Osteoblast (primary cell): ENCODE data around the gene GLB1L3. TPM values are rescaled to one million over a fixed set of nuclear protein-coding genes. Genes with fewer than 3 reads are reported as not detected.

ENCODE experiments used
- DNase-seq: peaks from one replicate; pipeline ENCODE4 v3.0.0; 2011; ENCODE audit warnings: low spot score, mixed read lengths; ENCODE audit not compliant: insufficient read length; ENCODE audit errors: missing footprints
- H2AFZ ChIP-seq: 2 replicates; pipeline ENCODE4 v1.6.0; 2011; ENCODE audit warnings: mild to moderate bottlenecking, low read length
- H3K27ac ChIP-seq: 2 replicates; pipeline ENCODE4 v1.5.1; 2011; ENCODE audit warnings: mild to moderate bottlenecking, low read depth, low read length, moderate library complexity
- H3K27me3 ChIP-seq: 2 replicates; pipeline ENCODE4 v1.6.0; 2012; ENCODE audit warnings: mild to moderate bottlenecking, control low read depth, inconsistent platforms, low read length, moderate library complexity; ENCODE audit not compliant: insufficient read depth
- H3K36me3 ChIP-seq: 2 replicates; pipeline ENCODE4 v1.5.1; 2011; ENCODE audit warnings: mild to moderate bottlenecking, low read length, control low read depth, moderate library complexity; ENCODE audit not compliant: insufficient read depth
- H3K4me1 ChIP-seq: 2 replicates; pipeline ENCODE4 v1.5.1; 2011; ENCODE audit warnings: mild to moderate bottlenecking, low read length, control low read depth, moderate library complexity; ENCODE audit not compliant: insufficient read depth
- H3K4me2 ChIP-seq: 2 replicates; pipeline ENCODE4 v1.6.0; 2011; ENCODE audit warnings: mild to moderate bottlenecking, low read length; ENCODE audit not compliant: insufficient read depth
- H3K4me3 ChIP-seq: fragments of 200-600 bp; sonication (generic); 3 replicates; pipeline ENCODE4 v1.5.1; 2012; ENCODE audit warnings: mild to moderate bottlenecking, low read length, inconsistent platforms; ENCODE audit not compliant: insufficient read depth
- H3K79me2 ChIP-seq: 2 replicates; pipeline ENCODE4 v1.6.0; 2012; ENCODE audit warnings: mild to moderate bottlenecking, low read length, control low read depth, inconsistent platforms; ENCODE audit not compliant: insufficient read depth
- H3K9me3 ChIP-seq: 2 replicates; pipeline ENCODE4 v1.5.1; 2011; ENCODE audit warnings: low read depth, low read length, control low read depth
- H4K20me1 ChIP-seq: 2 replicates; pipeline ENCODE4 v1.6.0; 2012; ENCODE audit warnings: mild to moderate bottlenecking, low read length, control low read depth; ENCODE audit not compliant: insufficient read depth
- total RNA-seq: library from RNA; depleted of rRNA; stranded (reverse); fragments of >200 nt; gene quantifications from 2 replicates; pipeline ENCODE4 v1.2.3, GENCODE V29; 2012
- TF ChIP-seq, protein P1 (sequence below): IDR thresholded peaks from 2 replicates; pipeline ENCODE4 v1.5.1; 2011; ENCODE audit warnings: mild to moderate bottlenecking, low read depth, low read length, moderate library complexity; ENCODE audit errors: extremely low read depth

GLB1L3 gene
- total RNA-seq, 1 donor, result not detected

DNA sequence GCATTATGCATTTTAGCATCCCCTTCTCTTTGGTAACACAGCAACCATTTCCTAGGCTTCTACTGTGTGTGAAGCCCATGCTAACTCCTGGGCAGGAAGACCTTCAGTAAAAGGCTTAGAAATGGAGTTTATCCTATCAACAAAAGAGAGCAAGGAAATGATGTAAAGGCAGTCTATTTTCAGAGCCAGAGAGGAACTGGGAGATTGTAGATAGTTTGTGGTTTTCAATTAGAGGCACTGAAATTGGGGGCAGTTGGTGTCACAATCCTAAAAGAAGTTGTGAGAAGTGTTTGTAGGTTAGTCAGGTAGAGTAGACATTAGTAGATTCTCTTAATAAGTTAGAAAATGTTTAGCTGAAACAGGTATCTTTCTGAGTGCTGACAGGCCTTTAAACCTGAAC, 15.7 kb upstream of the GLB1L3 start:
- DNase-seq, result peak; percentile 57
- H3K9me3 ChIP-seq, result no peaks in the 10 kb centered on the region
- no peaks in the 10 kb centered on the region for H3K27me3 ChIP-seq
- no peak overlapping the region for H3K4me3 ChIP-seq
- peaks cover 41% of the 10 kb centered on the region for H3K36me3 ChIP-seq
- TF ChIP-seq, protein P1, sequence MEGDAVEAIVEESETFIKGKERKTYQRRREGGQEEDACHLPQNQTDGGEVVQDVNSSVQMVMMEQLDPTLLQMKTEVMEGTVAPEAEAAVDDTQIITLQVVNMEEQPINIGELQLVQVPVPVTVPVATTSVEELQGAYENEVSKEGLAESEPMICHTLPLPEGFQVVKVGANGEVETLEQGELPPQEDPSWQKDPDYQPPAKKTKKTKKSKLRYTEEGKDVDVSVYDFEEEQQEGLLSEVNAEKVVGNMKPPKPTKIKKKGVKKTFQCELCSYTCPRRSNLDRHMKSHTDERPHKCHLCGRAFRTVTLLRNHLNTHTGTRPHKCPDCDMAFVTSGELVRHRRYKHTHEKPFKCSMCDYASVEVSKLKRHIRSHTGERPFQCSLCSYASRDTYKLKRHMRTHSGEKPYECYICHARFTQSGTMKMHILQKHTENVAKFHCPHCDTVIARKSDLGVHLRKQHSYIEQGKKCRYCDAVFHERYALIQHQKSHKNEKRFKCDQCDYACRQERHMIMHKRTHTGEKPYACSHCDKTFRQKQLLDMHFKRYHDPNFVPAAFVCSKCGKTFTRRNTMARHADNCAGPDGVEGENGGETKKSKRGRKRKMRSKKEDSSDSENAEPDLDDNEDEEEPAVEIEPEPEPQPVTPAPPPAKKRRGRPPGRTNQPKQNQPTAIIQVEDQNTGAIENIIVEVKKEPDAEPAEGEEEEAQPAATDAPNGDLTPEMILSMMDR, result no peak
- no peak overlapping the region for H2AFZ ChIP-seq
- H3K27ac ChIP-seq, result no peak overlapping the region
- peaks cover 6% of the 10 kb centered on the region for H3K79me2 ChIP-seq
- no peaks in the 10 kb centered on the region for H3K4me1 ChIP-seq
- H3K4me2 ChIP-seq, result no peak overlapping the region
- H4K20me1 ChIP-seq, result no peaks in the 10 kb centered on the region

DNA sequence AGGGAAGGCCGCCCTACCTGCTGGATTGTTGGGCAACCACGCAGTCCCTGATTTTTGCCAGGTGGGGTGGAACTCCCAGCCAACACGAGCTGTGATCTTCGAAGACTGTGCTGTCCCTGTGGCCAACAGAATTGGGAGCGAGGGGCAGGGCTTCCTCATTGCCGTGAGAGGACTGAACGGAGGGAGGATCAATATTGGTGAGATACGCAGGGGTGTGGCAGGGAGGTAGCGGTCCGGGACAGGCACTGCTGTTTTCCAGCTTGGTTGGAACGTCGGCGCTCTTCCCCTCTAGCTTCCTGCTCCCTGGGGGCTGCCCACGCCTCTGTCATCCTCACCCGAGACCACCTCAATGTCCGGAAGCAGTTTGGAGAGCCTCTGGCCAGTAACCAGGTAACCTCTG, 15.2 kb upstream of the GLB1L3 start:
- Histone ChIP-seq H3K27ac (no peak overlapping the region), H3K9me3 (no peaks in the 10 kb centered on the region), H3K79me2 (peaks cover 4% of the 10 kb centered on the region), H3K4me2 (no peak overlapping the region), H2AFZ (no peak overlapping the region), H4K20me1 (no peaks in the 10 kb centered on the region), H3K4me3 (no peak overlapping the region), H3K4me1 (no peaks in the 10 kb centered on the region), H3K27me3 (no peaks in the 10 kb centered on the region), H3K36me3 (peaks cover 41% of the 10 kb centered on the region)
- TF ChIP-seq, protein P1, result no peak
- DNase-seq, result no peak

DNA sequence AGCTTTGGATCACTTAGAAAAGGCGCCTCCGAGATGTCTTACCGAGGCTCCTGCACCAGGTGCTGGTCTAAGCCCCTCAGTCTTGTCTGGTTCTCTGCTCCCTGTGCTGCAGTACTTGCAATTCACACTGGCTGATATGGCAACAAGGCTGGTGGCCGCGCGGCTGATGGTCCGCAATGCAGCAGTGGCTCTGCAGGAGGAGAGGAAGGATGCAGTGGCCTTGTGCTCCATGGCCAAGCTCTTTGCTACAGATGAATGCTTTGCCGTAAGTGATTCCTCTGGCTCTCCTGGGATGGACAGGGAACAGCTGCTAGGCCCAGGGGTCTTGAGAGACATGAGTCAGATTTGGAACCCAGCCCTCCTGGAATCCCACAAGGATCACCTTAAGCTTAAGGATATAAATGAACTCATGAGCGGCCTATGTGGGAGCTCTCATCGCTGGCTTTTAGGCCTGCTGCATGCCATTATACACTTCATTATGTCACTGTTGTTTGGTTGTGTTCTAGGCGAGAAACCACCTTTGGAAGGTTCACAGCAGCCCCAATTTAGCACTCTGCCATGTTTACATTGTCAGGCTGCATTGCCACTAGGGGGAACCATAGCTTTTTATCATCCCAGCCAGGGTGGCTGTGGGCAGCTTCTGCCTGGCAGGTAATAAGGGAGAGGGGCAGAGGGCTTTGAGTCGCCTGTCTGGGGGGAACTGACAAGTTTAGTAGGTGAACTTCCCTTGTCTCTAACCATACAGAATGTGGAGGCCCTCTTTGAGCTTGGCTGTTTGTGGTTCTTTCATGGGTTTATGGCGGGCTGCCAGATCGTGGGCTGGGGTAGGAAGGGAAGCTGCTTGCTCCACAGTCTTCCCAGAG, 14.3 kb upstream of the GLB1L3 start:
- no peak overlapping the region for H3K27ac ChIP-seq

More for the DNA sequence above, 14.3 kb upstream of the GLB1L3 start:
- peaks cover 7% of the 10 kb centered on the region for H3K4me1 ChIP-seq
- H3K79me2 ChIP-seq, result no peaks in the 10 kb centered on the region
- no peak overlapping the region for H3K4me2 ChIP-seq
- H3K36me3 ChIP-seq, result peaks cover 38% of the 10 kb centered on the region
- no peak overlapping the region for H3K4me3 ChIP-seq
- H4K20me1 ChIP-seq, result no peaks in the 10 kb centered on the region
- H3K27me3 ChIP-seq, result no peaks in the 10 kb centered on the region
- DNase-seq, result peak; percentile 89
- TF ChIP-seq, protein P1, result peak; percentile 62
- H2AFZ ChIP-seq, result no peak overlapping the region
- H3K9me3 ChIP-seq, result no peaks in the 10 kb centered on the region
